ENCODE results near the gene TTLL12. TPM values are rescaled to one million over a fixed set of nuclear protein-coding genes. Genes with fewer than 3 reads are reported as not detected.

TTLL12 gene
- total RNA-seq, 1 donor from 2014 or later, result 27.0 TPM

- DNase-seq (ENCODE audit: low spot score), result peak; percentile 87
Measured at GRCh38 chr22:43173976-43174720, 12.8 kb downstream of the TTLL12 start.

- peak; percentile 83 for DNase-seq (ENCODE audit: low spot score)
Measured at GRCh38 chr22:43173566-43173965, 13.4 kb downstream of the TTLL12 start.

GRCh38 chr22:43172191-43172590 lies 14.7 kb downstream of the TTLL12 start:
- no peak for DNase-seq (ENCODE audit: low spot score)

- no peak for DNase-seq (ENCODE audit: low spot score)
Measured at GRCh38 chr22:43171607-43172006, 15.3 kb downstream of the TTLL12 start.

- no peak for DNase-seq (ENCODE audit: low spot score)
Measured at GRCh38 chr22:43171019-43171491, 15.9 kb downstream of the TTLL12 start.

- DNase-seq (ENCODE audit: low spot score), result no peak
Measured at GRCh38 chr22:43170131-43170480, 16.8 kb downstream of the TTLL12 start.

- no peak for DNase-seq (ENCODE audit: low spot score)
Measured at GRCh38 chr22:43169310-43170130, 17.4 kb downstream of the TTLL12 start.

GRCh38 chr22:43168471-43169309 lies 18.2 kb downstream of the TTLL12 start:
- DNase-seq (ENCODE audit: low spot score), result no peak

GRCh38 chr22:43167001-43167589 lies 19.8 kb downstream of the TTLL12 start:
- no peak for DNase-seq (ENCODE audit: low spot score)

- no peak for DNase-seq (ENCODE audit: low spot score)
Measured at GRCh38 chr22:43166132-43166930, 20.6 kb downstream of the TTLL12 start.

GRCh38 chr22:43164636-43165035 lies 22.3 kb downstream of the TTLL12 start:
- DNase-seq (ENCODE audit: low spot score), result no peak

GRCh38 chr22:43163241-43163795 lies 23.6 kb downstream of the TTLL12 start:
- no peak for DNase-seq (ENCODE audit: low spot score)

- DNase-seq (ENCODE audit: low spot score), result no peak
Measured at GRCh38 chr22:43162412-43163150, 24.4 kb downstream of the TTLL12 start.

- no peak for DNase-seq (ENCODE audit: low spot score)
Measured at GRCh38 chr22:43160497-43161126, 26.3 kb downstream of the TTLL12 start.

- no peak for DNase-seq (ENCODE audit: low spot score)
Measured at GRCh38 chr22:43159484-43160178, 27.3 kb downstream of the TTLL12 start.

GRCh38 chr22:43158778-43159483 lies 28.0 kb downstream of the TTLL12 start:
- no peak for DNase-seq (ENCODE audit: low spot score)

GRCh38 chr22:43157874-43158546 lies 28.9 kb downstream of the TTLL12 start:
- DNase-seq (ENCODE audit: low spot score), result no peak

All from mesenteric fat pad (tissue), 1 donor.